GM15510 (cell line): ENCODE results near the gene PIP5K1B.

Experiments
- POLR2A ChIP-seq: IDR thresholded peaks from 3 replicates; pipeline ENCODE4 v1.6.1; 2011; ENCODE audit warnings: borderline replicate concordance; ENCODE audit not compliant: insufficient read length; ENCODE audit errors: extremely low read depth

The PIP5K1B gene

GRCh38 chr9:68740561-68740960 lies 35.5 kb downstream of the PIP5K1B start:
- no peak for TF ChIP-seq POLR2A

GRCh38 chr9:68741234-68741633 lies 36.2 kb downstream of the PIP5K1B start:
- no peak for TF ChIP-seq POLR2A

- TF ChIP-seq POLR2A, result no peak
Observed at GRCh38 chr9:68741704-68742332, 36.8 kb downstream of the PIP5K1B start.

GRCh38 chr9:68742333-68742730 lies 37.3 kb downstream of the PIP5K1B start:
- TF ChIP-seq POLR2A, result no peak

- no peak for TF ChIP-seq POLR2A
Observed at GRCh38 chr9:68744426-68744825, 39.4 kb downstream of the PIP5K1B start.

GRCh38 chr9:68746525-68746924 lies 41.5 kb downstream of the PIP5K1B start:
- TF ChIP-seq POLR2A, result no peak

- TF ChIP-seq POLR2A, result no peak
Observed at GRCh38 chr9:68747043-68747533, 42.0 kb downstream of the PIP5K1B start.

GRCh38 chr9:68749135-68749534 lies 44.1 kb downstream of the PIP5K1B start:
- TF ChIP-seq POLR2A, result no peak

- TF ChIP-seq POLR2A, result no peak
Observed at GRCh38 chr9:68749579-68750159, 44.6 kb downstream of the PIP5K1B start.

- TF ChIP-seq POLR2A, result no peak
Observed at GRCh38 chr9:68750255-68750654, 45.2 kb downstream of the PIP5K1B start.

GRCh38 chr9:68750786-68751185 lies 45.7 kb downstream of the PIP5K1B start:
- no peak for TF ChIP-seq POLR2A

- no peak for TF ChIP-seq POLR2A
Observed at GRCh38 chr9:68751556-68751955, 46.5 kb downstream of the PIP5K1B start.

GRCh38 chr9:68755051-68755450 lies 50.0 kb downstream of the PIP5K1B start:
- no peak for TF ChIP-seq POLR2A

- no peak for TF ChIP-seq POLR2A
Observed at GRCh38 chr9:68755752-68756151, 50.7 kb downstream of the PIP5K1B start.

- no peak for TF ChIP-seq POLR2A
Observed at GRCh38 chr9:68759981-68760673, 55.1 kb downstream of the PIP5K1B start.

GRCh38 chr9:68760674-68761333 lies 55.8 kb downstream of the PIP5K1B start:
- no peak for TF ChIP-seq POLR2A

- TF ChIP-seq POLR2A, result no peak
Observed at GRCh38 chr9:68762570-68762969, 57.5 kb downstream of the PIP5K1B start.
